Activated CD4-positive, alpha-beta T cell treated with anti-CD3 and anti-CD28 coated beads for 36 hours (primary cell): ENCODE measurements around the gene NNMT. TPM values are rescaled to one million over a fixed set of nuclear protein-coding genes. Genes with fewer than 3 reads are reported as not detected.

Experiments
- ATAC-seq: fragments of 200-7000 bp; cut with Tn5 transposase; one replicate; pipeline ENCODE4 v1.10.0; 2021; ENCODE audit warnings: mild to moderate bottlenecking, moderate library complexity
- CTCF ChIA-PET: fragments of 350-600 bp; sonication (Branson Sonifier 250); formaldehyde crosslinking; loops from one replicate; lab custom pipeline; 2021; ENCODE audit warnings: antibody characterized with exemption; lab: Charles Lee
- POLR2A ChIA-PET: fragments of 350-600 bp; sonication (Branson Sonifier 250); formaldehyde crosslinking; loops from one replicate; lab custom pipeline; 2021; ENCODE audit warnings: antibody characterized with exemption, inconsistent platforms; lab: Charles Lee
- DNase-seq: peaks from one replicate; pipeline ENCODE4 v3.0.0-alpha.2; 2020
- H3K27ac Mint-ChIP-seq: one replicate; pipeline ENCODE4 v1.8.0; 2021; ENCODE audit warnings: mixed read lengths
- H3K27me3 Mint-ChIP-seq: one replicate; pipeline ENCODE4 v1.8.0; 2021; ENCODE audit warnings: mixed read lengths
- H3K36me3 Mint-ChIP-seq: one replicate; pipeline ENCODE4 v1.8.0; 2021; ENCODE audit warnings: low read depth, mixed read lengths
- H3K4me1 Mint-ChIP-seq: one replicate; pipeline ENCODE4 v1.8.0; 2021; ENCODE audit warnings: mixed read lengths
- H3K4me3 Mint-ChIP-seq: one replicate; pipeline ENCODE4 v1.8.0; 2021; ENCODE audit warnings: mild to moderate bottlenecking, moderate library complexity, mixed read lengths
- H3K9me3 Mint-ChIP-seq: one replicate; pipeline ENCODE4 v1.8.0; 2021; ENCODE audit warnings: low read depth, mixed read lengths
- intact Hi-C, 2 experiments: fragments of 100-400 bp; cut with DNase I in 1 of 2; cut with micrococcal nuclease in 1 of 2; formaldehyde crosslinking; loops; one replicate each; pipeline versions ENCODE4 v1.14.2 to v1.15.1; 2022 to 2024; cut with DNase I, micrococcal nuclease
- total RNA-seq, 2 experiments: library from RNA; stranded (reverse); gene quantifications; one replicate each; pipeline ENCODE4 v1.2.3, GENCODE V29; 2021

NNMT gene
- total RNA-seq, 2 experiments from 2014 or later: not detected

- H3K4me3 Mint-ChIP-seq: no peak overlapping the region
- no peak for DNase-seq
- ChIA-PET POLR2A (no interaction called here), CTCF (no interaction called here)
- H3K4me1 Mint-ChIP-seq: no peaks in the 10 kb centered on the region
- ATAC-seq: no peak
- intact Hi-C loops: no loop called here
- peaks cover 2% of the 10 kb centered on the region for H3K27me3 Mint-ChIP-seq
- H3K9me3 Mint-ChIP-seq: no peaks in the 10 kb centered on the region
- H3K36me3 Mint-ChIP-seq: no peaks in the 10 kb centered on the region
- H3K27ac Mint-ChIP-seq: no peak overlapping the region
Measured at GRCh38 chr11:114353443-114353842, 57.2 kb downstream of the NNMT start.

GRCh38 chr11:114354076-114354475, 57.9 kb downstream of the NNMT start:
- ChIA-PET POLR2A (no interaction called here), CTCF (no interaction called here)
- no peaks in the 10 kb centered on the region for H3K36me3 Mint-ChIP-seq
- ATAC-seq (no peak), DNase-seq (no peak)
- no peak overlapping the region for H3K27ac Mint-ChIP-seq
- peaks cover 2% of the 10 kb centered on the region for H3K27me3 Mint-ChIP-seq
- H3K4me1 Mint-ChIP-seq: no peaks in the 10 kb centered on the region
- intact Hi-C loops: no loop called here
- no peaks in the 10 kb centered on the region for H3K9me3 Mint-ChIP-seq
- no peak overlapping the region for H3K4me3 Mint-ChIP-seq

- H3K4me3 Mint-ChIP-seq: no peak overlapping the region
Measured at GRCh38 chr11:114358716-114359115, 62.5 kb downstream of the NNMT start.

GRCh38 chr11:114359342-114359741, 63.1 kb downstream of the NNMT start:
- Mint-ChIP-seq H3K36me3 (no peaks in the 10 kb centered on the region), H3K27me3 (peaks cover 8% of the 10 kb centered on the region), H3K4me3 (no peak overlapping the region), H3K9me3 (no peaks in the 10 kb centered on the region), H3K4me1 (no peaks in the 10 kb centered on the region), H3K27ac (no peak overlapping the region)
- CTCF ChIA-PET: interaction anchor here (0.5 kb wide), 1 partner anchor 12 kb away, joined by 3 read pairs; no protein-coding TSS in a partner anchor
- intact Hi-C loops: no loop called here
- POLR2A ChIA-PET: no interaction called here
- DNase-seq (no peak), ATAC-seq (no peak)

More at GRCh38 chr11:114358716-114359115, 62.5 kb downstream of the NNMT start:
- Mint-ChIP-seq H3K27ac (no peak overlapping the region), H3K4me1 (no peaks in the 10 kb centered on the region), H3K27me3 (peaks cover 6% of the 10 kb centered on the region), H3K36me3 (no peaks in the 10 kb centered on the region), H3K9me3 (no peaks in the 10 kb centered on the region)
- CTCF ChIA-PET: no interaction called here
- intact Hi-C loops: no loop called here
- ATAC-seq: no peak
- no peak for DNase-seq
- POLR2A ChIA-PET: no interaction called here

GRCh38 chr11:114362326-114362725, 66.1 kb downstream of the NNMT start:
- H3K4me3 Mint-ChIP-seq: no peak overlapping the region
- H3K36me3 Mint-ChIP-seq: no peaks in the 10 kb centered on the region
- no peaks in the 10 kb centered on the region for H3K9me3 Mint-ChIP-seq
- H3K27ac Mint-ChIP-seq: no peak overlapping the region
- H3K4me1 Mint-ChIP-seq: no peaks in the 10 kb centered on the region
- POLR2A ChIA-PET: no interaction called here
- CTCF ChIA-PET: interaction anchor here (0.6 to 1.2 kb wide), 4 partner anchors 14 to 65 kb away, joined by 3 read pairs; no protein-coding TSS in a partner anchor
- intact Hi-C loops: no loop called here
- ATAC-seq (no peak), DNase-seq (no peak)
- H3K27me3 Mint-ChIP-seq: peaks cover 11% of the 10 kb centered on the region

GRCh38 chr11:114362958-114363357, 66.8 kb downstream of the NNMT start:
- CTCF ChIA-PET: interaction anchor here (0.6 kb wide), 1 partner anchor 64 kb away, joined by 3 read pairs; no protein-coding TSS in a partner anchor
- POLR2A ChIA-PET: no interaction called here
- no peak overlapping the region for H3K4me3 Mint-ChIP-seq
- no peaks in the 10 kb centered on the region for H3K36me3 Mint-ChIP-seq
- ATAC-seq (no peak), DNase-seq (no peak)
- intact Hi-C loops: no loop called here
- no peak overlapping the region for H3K27ac Mint-ChIP-seq
- H3K9me3 Mint-ChIP-seq: no peaks in the 10 kb centered on the region
- peaks cover 13% of the 10 kb centered on the region for H3K27me3 Mint-ChIP-seq
- no peaks in the 10 kb centered on the region for H3K4me1 Mint-ChIP-seq

Other genes starting within 250 kb of the NNMT start
- gene ZBTB16, start 236.7 kb upstream of the NNMT start, total RNA-seq: 1 to 10 TPM; 3.0 to 4.6 TPM
- 1 to 10 TPM; 4.8 to 5.5 TPM for gene C11orf71, start 104.1 kb downstream of the NNMT start, total RNA-seq
- gene RBM7, start 104.3 kb downstream of the NNMT start, total RNA-seq: 10 to 100 TPM; 46.7 to 72.3 TPM
- 10 to 100 TPM; 66.6 to 70.0 TPM for gene REXO2, start 143.1 kb downstream of the NNMT start, total RNA-seq